GM13977 (cell line): ENCODE results near the gene MARCHF4.

Experiments
- DNase-seq: peaks from one replicate; pipeline ENCODE4 v3.0.0; 2012; ENCODE audit warnings: low spot score
- in situ Hi-C: fragments of 300-500 bp; cut with MboI; formaldehyde crosslinking; loops from one replicate; pipeline ENCODE4 v1.12.0; 2022; ENCODE audit warnings: low sequenced_read_pairs, low pct_unique_long_range_greater_than_20kb, mixed read lengths, inconsistent platforms; ENCODE audit not compliant: unreplicated experiment
- TF ChIP-seq, protein P1 (sequence below): IDR thresholded peaks from 2 replicates; pipeline ENCODE4 v1.5.1; 2012; ENCODE audit warnings: mild to moderate bottlenecking, control low read depth; ENCODE audit not compliant: insufficient read depth; ENCODE audit errors: extremely low read depth, missing control alignments

The MARCHF4 gene

DNA sequence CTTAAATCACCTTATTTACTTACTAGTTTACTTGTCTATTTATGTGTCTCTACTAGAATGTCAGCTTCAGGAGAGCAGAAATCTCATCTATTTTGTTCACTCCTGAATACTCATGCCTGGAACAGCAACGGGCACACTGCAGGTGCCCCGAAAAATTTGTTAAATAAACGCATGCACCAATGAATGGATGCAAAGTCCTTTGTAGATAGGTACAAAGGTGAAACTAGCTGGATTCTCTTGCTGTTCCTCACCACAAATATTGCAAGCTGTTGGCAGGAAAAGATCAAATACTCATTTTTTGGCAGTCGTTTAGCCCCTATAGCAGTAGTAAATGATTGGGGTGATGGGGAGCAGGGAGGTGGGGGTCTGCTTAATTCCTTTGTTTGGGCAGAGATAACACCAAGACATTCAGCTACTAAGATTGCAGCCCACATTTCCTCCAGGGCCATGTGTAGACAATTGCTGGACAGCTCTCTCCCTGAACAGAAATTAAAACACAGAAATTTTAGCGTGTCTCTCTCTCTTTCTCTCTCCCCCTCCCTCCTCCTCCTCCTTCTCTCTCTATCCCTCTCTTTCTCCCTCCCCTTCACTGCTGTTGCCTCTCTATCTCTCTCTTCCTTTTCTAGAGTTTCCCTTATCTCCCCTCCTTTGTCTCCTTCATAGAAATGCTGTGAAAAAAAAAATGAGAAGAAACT, 5.4 kb downstream of the MARCHF4 start:
- no peak for DNase-seq
- TF ChIP-seq, protein P1, sequence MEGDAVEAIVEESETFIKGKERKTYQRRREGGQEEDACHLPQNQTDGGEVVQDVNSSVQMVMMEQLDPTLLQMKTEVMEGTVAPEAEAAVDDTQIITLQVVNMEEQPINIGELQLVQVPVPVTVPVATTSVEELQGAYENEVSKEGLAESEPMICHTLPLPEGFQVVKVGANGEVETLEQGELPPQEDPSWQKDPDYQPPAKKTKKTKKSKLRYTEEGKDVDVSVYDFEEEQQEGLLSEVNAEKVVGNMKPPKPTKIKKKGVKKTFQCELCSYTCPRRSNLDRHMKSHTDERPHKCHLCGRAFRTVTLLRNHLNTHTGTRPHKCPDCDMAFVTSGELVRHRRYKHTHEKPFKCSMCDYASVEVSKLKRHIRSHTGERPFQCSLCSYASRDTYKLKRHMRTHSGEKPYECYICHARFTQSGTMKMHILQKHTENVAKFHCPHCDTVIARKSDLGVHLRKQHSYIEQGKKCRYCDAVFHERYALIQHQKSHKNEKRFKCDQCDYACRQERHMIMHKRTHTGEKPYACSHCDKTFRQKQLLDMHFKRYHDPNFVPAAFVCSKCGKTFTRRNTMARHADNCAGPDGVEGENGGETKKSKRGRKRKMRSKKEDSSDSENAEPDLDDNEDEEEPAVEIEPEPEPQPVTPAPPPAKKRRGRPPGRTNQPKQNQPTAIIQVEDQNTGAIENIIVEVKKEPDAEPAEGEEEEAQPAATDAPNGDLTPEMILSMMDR, result no peak
- in situ Hi-C loops, result no loop called here

- no peak for DNase-seq
- in situ Hi-C loops, result no loop called here
- TF ChIP-seq, protein P1, result no peak
Observed at GRCh38 chr2:216365518-216365917, 6.8 kb downstream of the MARCHF4 start.

- no peak for DNase-seq
- in situ Hi-C loops, result no loop called here
- TF ChIP-seq, protein P1, result no peak
Observed at GRCh38 chr2:216363221-216363620, 9.1 kb downstream of the MARCHF4 start.

GRCh38 chr2:216362730-216363129, 9.6 kb downstream of the MARCHF4 start:
- DNase-seq, result no peak
- in situ Hi-C loops, result no loop called here

DNA sequence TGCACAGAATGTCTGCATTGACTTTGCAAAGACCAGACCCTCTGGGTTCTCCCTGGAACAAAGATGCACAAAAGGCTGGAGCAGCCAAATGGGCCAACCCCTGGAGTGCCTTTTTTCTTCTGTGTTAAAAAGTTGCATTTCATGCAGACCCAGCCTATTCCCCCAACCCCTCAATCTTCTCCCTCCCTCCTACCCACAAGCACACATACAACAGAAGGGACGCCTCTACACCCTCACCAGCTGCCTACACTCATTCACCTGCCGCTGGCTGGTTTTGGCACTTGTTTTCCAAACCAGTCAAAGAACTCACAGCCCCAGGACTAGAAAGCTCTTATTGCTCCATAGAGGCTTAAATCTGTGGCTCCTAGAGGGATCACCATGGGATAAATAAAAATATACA, 16.6 kb downstream of the MARCHF4 start:
- TF ChIP-seq, protein P1, result no peak
- in situ Hi-C loops, result no loop called here
- DNase-seq, result no peak

More at GRCh38 chr2:216362730-216363129, 9.6 kb downstream of the MARCHF4 start:
- TF ChIP-seq, protein P1, result no peak

GRCh38 chr2:216354306-216354705, 18.0 kb downstream of the MARCHF4 start:
- DNase-seq, result no peak
- TF ChIP-seq, protein P1, result no peak
- in situ Hi-C loops, result no loop called here
